Measurements from ENCODE around the gene ACOX3.

The ACOX3 gene

DNA sequence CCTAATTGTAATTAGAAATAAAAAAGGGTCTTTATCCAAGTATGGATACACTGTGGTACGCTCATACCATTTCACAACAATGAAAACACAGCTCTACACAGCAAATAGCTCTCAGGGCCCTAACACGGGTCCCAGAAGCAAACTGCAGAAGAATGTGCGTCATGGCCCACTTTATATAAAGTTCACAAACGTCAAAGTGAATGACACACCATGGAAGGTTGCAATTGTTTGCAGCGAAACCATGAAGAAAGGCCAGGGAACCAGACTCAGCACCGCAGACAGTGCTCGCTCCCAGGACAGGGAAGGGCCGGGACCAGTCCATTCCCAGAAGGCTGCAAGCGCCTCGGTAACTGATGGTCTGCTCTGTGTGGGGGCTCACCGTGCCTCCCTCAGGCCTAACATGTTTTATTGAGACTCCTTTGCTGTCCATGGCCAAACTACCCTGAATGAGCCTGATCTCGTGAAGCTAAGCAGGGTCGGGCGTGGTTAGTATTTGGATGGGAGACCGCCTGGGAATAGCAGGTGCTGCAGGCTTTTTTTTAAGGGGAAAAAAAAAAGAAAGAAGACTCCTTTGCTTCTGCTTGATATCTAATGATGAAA is 47.8 kb downstream of the ACOX3 start:
- H3K9me3 ChIP-seq = no peaks in the 10 kb centered on the region
- peaks cover 36% of the 10 kb centered on the region for H3K36me3 ChIP-seq
- no peaks in the 10 kb centered on the region for H3K27me3 ChIP-seq
- no peak overlapping the region for H3K4me3 ChIP-seq (ENCODE audit: low read depth in 1 of 2, low read length in 1 of 2)
- H3K4me1 ChIP-seq (ENCODE audit: control insufficient read depth in 1 of 2, insufficient read depth in 1 of 2, low read depth in 1 of 2, low read length in 1 of 2) = peaks cover 18 to 29% of the 10 kb centered on the region in 2 experiments
- TF ChIP-seq, protein P1, sequence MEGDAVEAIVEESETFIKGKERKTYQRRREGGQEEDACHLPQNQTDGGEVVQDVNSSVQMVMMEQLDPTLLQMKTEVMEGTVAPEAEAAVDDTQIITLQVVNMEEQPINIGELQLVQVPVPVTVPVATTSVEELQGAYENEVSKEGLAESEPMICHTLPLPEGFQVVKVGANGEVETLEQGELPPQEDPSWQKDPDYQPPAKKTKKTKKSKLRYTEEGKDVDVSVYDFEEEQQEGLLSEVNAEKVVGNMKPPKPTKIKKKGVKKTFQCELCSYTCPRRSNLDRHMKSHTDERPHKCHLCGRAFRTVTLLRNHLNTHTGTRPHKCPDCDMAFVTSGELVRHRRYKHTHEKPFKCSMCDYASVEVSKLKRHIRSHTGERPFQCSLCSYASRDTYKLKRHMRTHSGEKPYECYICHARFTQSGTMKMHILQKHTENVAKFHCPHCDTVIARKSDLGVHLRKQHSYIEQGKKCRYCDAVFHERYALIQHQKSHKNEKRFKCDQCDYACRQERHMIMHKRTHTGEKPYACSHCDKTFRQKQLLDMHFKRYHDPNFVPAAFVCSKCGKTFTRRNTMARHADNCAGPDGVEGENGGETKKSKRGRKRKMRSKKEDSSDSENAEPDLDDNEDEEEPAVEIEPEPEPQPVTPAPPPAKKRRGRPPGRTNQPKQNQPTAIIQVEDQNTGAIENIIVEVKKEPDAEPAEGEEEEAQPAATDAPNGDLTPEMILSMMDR (IDR thresholded peaks at IDR 0.05) = no peak
- no peak overlapping the region for H3K27ac ChIP-seq

DNA sequence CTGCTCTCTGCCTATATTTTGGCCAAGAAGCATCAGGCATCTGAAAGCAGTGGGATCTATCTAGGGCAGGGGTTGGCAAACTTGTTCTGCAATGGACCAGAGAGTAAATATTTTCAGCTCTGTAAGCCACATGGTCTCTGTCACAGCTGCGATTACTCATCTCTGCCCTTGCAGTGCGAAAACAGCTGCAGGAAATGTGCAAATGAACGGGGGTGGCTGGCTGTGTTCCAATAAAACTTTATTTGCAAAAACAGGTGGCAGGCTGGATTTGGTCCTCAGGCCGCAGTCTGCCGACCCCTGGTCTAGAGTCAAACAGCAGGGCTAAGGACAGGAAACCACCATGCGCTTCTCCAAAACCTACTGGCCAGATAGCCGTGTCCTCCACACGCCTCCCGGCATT is 48.6 kb downstream of the ACOX3 start:
- Histone ChIP-seq H3K4me3 (ENCODE audit: low read depth in 1 of 2, low read length in 1 of 2) (no peak overlapping the region), H3K36me3 (peaks cover 44% of the 10 kb centered on the region), H3K27ac (no peak overlapping the region), H3K27me3 (no peaks in the 10 kb centered on the region), H3K4me1 (ENCODE audit: control insufficient read depth in 1 of 2, insufficient read depth in 1 of 2, low read depth in 1 of 2, low read length in 1 of 2) (peaks cover 18 to 22% of the 10 kb centered on the region in 2 experiments), H3K9me3 (no peaks in the 10 kb centered on the region)
- TF ChIP-seq, protein P1 (IDR thresholded peaks at IDR 0.05) = no peak

DNA sequence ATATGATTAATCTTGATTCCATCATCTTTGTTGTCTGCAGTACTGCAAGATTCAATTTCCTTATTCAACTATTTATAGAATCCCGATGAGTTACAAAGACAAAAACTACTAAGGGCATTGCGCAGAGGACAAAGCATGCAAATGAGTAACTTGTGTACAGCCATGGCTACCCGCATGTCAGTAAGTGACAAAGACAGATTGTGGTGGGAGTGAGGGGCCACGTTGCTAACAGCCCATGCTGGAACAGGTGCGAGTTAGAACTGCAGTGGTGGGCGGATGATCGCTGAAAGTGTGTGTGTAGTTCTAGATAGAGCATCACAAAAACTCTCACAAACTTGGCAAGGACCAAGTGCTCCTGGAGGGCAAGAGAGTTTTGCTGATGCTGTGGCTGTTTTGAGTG is 49.5 kb downstream of the ACOX3 start:
- no peak overlapping the region for H3K27ac ChIP-seq
- H3K36me3 ChIP-seq = peaks cover 48% of the 10 kb centered on the region
- TF ChIP-seq, protein P1 (IDR thresholded peaks at IDR 0.05) = no peak
- peaks cover 9 to 14% of the 10 kb centered on the region in 2 experiments for H3K4me1 ChIP-seq (ENCODE audit: control insufficient read depth in 1 of 2, insufficient read depth in 1 of 2, low read depth in 1 of 2, low read length in 1 of 2)
- no peak overlapping the region for H3K4me3 ChIP-seq (ENCODE audit: low read depth in 1 of 2, low read length in 1 of 2)
- H3K27me3 ChIP-seq = no peaks in the 10 kb centered on the region
- no peaks in the 10 kb centered on the region for H3K9me3 ChIP-seq

DNA sequence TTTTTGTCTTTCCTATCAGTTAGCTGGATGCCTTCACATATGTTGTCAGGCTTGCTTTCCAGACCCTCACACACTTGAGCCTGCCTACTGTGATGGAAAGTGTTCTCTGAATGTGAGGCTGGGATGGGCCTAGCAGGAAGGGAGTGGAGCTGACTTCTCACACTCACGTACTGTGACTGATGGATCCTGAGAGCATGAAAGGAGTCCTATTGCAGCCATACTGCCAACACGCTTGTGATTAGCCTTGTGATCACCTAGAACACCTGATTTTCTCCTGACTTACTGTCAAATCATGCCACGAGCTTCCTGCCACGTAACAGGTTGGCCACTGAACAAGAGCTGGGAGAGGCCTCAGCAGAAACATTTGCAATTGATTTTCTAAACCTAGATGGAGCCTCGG is 49.9 kb downstream of the ACOX3 start:
- Histone ChIP-seq H3K36me3 (peaks cover 48% of the 10 kb centered on the region), H3K27ac (no peak overlapping the region), H3K4me1 (ENCODE audit: control insufficient read depth in 1 of 2, insufficient read depth in 1 of 2, low read depth in 1 of 2, low read length in 1 of 2) (peaks cover 4 to 9% of the 10 kb centered on the region in 2 experiments), H3K4me3 (ENCODE audit: low read depth in 1 of 2, low read length in 1 of 2) (no peak overlapping the region), H3K9me3 (no peaks in the 10 kb centered on the region), H3K27me3 (no peaks in the 10 kb centered on the region)
- TF ChIP-seq, protein P1 (IDR thresholded peaks at IDR 0.05) = no peak

DNA sequence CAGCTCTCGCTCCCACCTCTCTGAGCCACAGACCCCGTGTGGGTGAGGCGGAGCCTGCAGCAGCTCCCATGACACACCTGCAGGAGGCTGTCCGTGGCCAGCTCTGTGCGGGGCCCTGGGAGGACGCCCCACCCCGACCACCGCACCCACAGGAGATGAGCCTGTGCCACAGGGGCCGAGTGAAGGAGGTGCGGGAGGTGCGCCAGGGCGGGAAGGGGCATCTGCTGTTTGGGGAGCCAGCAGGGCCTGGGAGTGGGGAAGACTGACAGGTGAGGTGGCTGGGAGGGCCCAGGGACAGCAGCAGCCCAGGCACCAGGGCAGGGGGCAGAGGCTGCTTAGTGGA is 52.0 kb downstream of the ACOX3 start:
- no peaks in the 10 kb centered on the region for H3K9me3 ChIP-seq
- no peaks in the 10 kb centered on the region for H3K27me3 ChIP-seq
- TF ChIP-seq, protein P1 (IDR thresholded peaks at IDR 0.05) = no peak
- no peaks in the 10 kb centered on the region for H3K4me1 ChIP-seq (ENCODE audit: control insufficient read depth in 1 of 2, insufficient read depth in 1 of 2, low read depth in 1 of 2, low read length in 1 of 2)
- H3K27ac ChIP-seq = no peak overlapping the region
- peaks cover 41% of the 10 kb centered on the region for H3K36me3 ChIP-seq
- H3K4me3 ChIP-seq (ENCODE audit: low read depth in 1 of 2, low read length in 1 of 2) = no peak overlapping the region

All from neutrophil (primary cell).